ENCODE data around the gene CCDC57.
"Not testable (repeated sequence)": the region's sequence is repeated elsewhere in the genome, so short reads cannot be mapped to it uniquely, and the experiment has no call there.

The CCDC57 gene

DNA sequence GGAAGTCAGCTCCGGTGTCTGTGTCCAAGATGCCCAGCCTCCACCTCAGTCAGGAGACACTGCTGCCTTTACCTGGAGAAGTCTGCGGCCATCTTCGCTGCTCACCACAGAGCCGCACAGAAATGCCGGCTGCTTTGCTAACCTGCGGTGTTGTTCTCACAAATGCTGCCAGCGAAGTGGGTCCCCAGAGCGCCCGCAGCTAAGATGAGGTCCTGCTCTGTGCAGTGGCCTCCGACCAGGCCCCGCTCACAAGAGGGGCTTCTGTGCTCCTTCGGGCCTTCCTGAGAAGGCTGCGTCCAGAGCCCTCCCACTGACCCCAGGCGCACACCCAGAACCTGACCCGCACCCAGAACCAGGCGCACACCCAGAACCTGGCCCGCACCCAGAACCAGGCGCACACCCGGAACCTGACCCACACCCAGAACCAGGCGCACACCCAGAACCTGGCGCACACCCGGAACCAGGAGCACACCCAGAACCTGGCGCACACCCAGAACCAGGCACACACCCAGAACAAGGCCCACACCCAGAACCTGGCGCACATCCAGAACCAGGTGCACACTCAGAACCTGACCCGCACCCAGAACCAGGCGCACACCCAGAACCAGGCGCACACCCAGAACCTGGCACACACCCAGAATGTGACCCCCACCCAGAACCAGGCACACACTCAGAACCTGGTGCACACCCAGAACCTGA lies 63.1 kb downstream of the CCDC57 start:
- DNase-seq = no peak

DNA sequence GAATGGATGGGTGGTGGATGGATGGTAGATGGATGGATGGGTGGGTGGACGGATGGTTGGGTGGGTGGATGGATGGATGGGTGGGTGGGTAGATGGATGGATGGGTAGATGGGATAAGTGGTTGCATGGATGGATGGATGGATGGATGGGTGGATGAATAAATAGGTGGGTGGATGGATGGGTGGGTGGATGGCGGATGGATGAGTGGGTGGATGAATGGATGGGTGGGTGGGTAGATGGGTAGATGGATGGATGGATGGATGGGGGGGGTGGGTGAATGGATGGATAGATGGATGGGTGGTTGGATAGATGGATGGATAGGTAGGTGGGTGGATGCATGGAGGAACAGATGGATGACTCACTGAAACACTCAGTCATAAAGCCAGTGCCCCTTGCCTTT lies 63.6 kb downstream of the CCDC57 start:
- DNase-seq = no peak

- DNase-seq = no peak
These were observed 64.6 kb downstream of the CCDC57 start for GRCh38 chr17:82148011-82148410.

DNA sequence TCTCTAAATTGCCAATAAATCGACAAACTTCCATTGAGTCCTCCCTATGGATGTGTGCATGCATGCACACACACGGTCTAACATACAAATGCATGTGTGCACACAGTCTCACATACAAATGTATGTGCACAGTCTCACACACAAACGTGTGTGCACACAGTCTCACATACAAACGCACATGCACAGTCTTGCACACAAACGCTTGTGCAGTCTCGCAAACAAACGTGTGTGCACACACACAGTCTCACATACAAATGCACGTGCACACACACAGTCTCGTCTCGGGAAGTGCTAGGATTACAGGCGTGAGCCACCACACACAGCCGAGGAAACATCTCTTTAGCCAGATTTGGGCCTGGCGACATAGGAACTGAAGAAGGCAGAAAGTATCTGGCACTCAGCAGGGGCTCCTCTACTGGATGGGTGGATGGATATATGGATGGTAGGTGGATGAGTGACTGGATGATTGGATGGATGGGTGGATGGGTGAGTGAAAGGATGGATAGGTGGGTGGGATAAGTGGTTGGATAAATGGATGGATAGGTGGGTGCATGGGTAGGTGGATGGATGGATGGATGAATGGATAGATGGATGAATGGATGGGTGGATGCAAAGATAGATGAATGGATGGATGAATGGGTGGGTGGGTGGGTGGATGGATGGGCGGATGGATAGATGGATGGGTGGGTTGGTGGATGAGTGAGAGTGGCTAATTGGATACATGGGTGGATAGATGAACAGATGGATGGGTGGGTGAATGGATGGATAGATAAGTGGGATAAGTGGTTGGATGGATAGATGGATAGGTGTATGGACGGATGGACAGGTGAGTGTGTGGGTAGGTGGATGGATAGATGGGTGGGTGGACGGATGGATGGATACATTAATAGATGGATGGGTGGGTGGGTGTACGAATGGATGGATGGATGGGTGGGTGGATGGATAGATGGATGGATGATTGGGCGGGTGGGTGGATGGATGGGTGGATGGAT lies 65.7 kb downstream of the CCDC57 start:
- DNase-seq = no peak

GRCh38 chr17:82145550-82146155 lies 67.0 kb downstream of the CCDC57 start:
- DNase-seq = no peak

DNA sequence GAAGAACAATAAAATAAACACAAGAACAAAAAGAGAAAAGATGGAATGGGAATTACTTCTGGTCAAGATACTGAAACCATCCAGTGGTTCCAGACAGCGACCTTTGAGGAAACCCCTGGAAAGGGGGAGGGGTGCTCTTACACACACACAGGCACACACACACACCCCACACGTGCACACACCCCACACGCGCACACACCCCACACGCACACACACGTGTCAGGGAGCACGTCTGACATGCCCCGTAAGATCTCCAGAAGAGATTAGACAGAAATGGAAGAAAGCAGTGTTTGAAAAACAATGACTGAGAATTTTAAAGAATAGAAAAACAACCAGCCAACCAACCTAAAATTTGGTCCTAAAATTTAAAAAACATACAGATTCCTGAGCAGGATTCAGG lies 69.3 kb downstream of the CCDC57 start:
- DNase-seq = no peak

DNA sequence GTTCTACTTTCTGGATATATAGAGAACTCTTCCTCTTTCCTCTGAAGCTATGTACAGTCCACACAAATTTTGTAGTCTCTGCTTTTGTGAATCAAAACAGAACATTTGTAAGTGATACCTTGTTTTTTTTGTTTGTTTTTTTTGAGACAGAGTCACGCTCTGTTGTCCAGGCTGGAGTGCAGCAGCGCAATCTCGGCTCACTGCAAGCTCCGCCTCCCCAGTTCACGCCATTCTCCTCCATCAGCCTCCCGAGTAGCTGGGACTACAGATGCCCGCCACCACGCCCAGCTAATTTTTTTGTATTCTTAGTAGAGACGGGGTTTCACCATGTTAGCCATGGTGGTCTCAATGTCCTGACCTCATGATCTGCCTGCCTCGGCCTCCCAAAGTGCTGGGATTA lies 72.7 kb downstream of the CCDC57 start:
- DNase-seq = not testable (repeated sequence)

DNA sequence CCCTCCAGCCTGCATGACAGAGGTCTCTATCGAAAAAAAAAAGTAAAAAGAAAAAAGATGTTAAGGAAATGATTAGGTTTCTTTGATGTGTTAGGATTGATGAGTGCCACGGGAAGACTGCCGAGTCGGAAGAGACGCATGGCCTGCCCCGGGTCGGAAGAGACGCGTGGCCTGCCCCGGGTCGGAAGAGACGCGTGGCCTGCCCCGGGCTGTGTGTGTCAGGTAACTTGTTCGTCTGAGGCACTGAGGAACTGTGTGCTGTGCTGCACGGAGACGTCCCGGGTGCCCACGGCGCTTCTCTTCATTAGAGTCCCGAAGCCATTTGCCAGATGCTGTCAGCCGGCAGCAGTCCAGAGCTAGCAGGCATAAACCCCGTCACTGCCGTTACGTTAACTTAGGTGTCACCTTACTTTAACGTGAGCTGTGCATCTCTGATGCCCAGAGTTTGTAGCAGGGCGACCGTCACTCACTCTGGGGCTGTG lies 74.1 kb downstream of the CCDC57 start:
- no peak for DNase-seq

GRCh38 chr17:82134101-82134500 lies 78.5 kb downstream of the CCDC57 start:
- DNase-seq = no peak

GRCh38 chr17:82133166-82133953 lies 79.3 kb downstream of the CCDC57 start:
- not testable (repeated sequence) for DNase-seq

DNA sequence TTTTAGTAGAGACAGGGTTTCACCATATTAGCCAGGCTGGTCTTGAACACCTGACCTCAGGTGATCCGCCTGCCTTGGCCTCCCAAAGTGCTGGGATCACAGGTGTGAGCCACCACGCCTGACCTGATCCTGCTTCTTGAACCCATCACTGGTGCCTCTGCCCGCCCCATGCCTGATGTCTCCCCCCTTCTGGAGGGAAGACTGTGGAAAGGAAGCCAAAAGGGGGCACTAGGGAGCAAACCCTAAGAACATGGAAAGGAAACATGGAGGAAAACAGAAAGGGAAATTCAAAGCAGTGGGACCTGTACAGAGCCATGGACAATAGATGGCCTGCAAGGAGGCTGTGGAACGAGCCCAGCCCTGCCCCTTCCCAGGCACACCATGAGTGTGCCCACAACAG lies 83.5 kb downstream of the CCDC57 start:
- no peak for DNase-seq

- no peak for DNase-seq
These were observed 84.4 kb downstream of the CCDC57 start for GRCh38 chr17:82128287-82128686.

- no peak for DNase-seq
These were observed 84.9 kb downstream of the CCDC57 start for GRCh38 chr17:82127704-82128103.

GRCh38 chr17:82127315-82127595 lies 85.4 kb downstream of the CCDC57 start:
- no peak for DNase-seq

DNA sequence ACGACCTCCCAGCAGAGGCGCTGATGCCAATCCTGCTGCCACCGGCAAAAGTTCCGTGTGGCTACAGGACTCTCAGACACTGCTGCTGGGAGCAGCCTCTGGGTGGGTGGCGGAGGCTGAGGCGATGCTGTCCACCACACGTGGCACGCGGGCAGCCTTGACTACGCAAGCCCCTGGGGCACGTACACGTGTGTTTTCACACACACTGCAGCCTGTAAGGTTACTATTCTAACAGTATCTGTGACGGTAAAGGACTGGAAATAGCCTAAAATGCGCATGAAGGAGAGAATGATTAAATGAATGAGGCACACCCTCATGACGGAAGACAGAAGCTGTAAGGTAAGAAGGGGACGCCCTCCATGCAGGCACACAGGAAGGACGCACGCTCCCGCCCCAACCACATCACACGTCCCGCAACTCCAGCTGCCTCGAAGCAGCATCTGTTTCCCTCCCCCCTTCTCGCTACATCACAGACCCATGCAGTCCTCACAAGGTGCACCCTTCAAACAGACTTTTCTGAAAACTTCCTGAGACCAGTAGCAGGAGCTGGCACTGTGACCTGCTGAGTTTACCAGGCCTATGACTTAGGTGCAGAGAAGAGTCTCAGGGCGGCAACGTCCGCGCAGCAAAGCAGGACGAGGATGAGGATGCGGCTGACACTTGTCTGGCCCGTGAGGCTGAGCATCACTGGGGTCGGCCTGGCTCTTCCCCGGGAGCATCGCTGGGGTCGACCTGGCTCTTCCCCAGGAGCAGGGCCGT lies 85.9 kb downstream of the CCDC57 start:
- no peak for DNase-seq

GRCh38 chr17:82124101-82124500 lies 88.5 kb downstream of the CCDC57 start:
- DNase-seq = no peak

- DNase-seq = no peak
These were observed 90.7 kb downstream of the CCDC57 start for GRCh38 chr17:82121660-82122629.

GRCh38 chr17:82121246-82121645 lies 91.4 kb downstream of the CCDC57 start:
- no peak for DNase-seq

DNA sequence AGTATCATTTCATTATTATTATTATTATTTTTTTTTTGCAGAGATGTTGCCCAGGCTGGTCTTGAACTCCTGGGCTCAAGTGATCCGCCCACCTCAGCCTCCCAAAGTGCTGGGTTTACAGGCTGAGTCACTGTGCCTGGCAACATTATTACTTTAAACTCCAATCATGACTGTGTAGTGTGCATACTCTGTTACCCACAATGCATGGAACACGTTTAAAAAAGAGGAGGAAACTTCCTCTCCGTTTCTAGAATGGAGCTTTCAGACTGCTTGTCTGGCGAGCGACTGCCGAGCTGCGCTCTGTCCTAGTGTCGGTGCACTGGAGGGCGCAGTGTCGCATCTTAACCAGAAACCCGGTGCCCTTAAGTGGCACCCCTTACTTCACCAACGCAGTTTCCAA lies 92.5 kb downstream of the CCDC57 start:
- no peak for DNase-seq

DNA sequence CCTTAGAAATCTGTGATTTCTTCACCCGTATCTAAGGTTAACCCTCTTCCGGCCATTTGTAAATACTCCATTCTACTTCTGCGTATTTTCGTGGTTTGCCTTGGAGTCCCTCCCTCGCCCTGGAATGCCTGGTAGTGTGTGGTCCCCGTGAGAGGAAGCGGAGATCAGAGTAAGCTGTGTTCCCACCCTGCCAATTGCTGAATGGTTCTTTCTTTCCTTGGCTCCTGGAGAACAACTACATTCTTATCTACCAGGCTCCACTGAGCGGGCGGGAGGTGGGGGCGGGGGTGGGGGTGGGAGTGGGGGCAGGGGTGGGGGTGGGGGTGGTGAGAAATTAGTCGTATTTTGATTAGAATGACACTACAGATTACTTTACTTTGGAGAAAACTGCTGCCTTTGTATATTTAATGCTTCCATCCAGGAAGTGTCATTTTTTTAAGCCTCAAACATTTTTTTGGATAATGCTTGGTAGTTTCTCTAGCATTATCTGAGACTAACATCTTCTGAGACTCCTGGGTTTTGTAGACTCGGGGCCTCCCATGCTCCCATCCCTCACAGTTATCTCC lies 93.7 kb downstream of the CCDC57 start:
- DNase-seq = no peak
